ENCODE results near the gene POU2AF3.
"Not testable (repeated sequence)": the region's sequence is repeated elsewhere in the genome, so short reads cannot be mapped to it uniquely, and the experiment has no call there.

POU2AF3 gene, protein sequence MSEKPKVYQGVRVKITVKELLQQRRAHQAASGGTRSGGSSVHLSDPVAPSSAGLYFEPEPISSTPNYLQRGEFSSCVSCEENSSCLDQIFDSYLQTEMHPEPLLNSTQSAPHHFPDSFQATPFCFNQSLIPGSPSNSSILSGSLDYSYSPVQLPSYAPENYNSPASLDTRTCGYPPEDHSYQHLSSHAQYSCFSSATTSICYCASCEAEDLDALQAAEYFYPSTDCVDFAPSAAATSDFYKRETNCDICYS

GRCh38 chr11:111298413-111299100 is at the start of gene POU2AF3:
Gene POU2AF3, plus strand, starts transcription at chr11:111298546. Its CDS starts 36 bp downstream, at chr11:111298582.
- no peak for DNase-seq

GRCh38 chr11:111250936-111251335 is 47.4 kb upstream of the POU2AF3 start:
- no peak for DNase-seq

- DNase-seq: no peak
Observed at GRCh38 chr11:111253131-111253530, 45.2 kb upstream of the POU2AF3 start.

DNA sequence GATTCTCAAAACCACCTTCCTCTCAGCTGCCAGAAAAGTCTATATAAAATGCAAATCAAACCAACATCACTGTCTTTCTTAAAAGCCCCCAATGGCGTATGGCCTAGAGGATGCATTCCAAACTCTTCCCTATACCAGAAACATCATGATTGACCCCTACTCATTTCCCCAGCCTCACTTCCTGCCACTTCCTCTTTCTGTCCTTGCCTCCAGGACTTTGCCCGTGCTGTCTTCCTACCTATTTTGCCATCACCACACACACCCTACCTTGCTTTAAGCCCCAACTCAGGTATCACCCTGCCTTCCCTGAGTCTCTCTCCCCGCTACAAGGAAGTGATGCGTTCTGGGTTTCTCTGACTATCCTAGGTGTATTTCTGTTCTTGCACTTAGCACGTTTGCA is 44.7 kb upstream of the POU2AF3 start:
- no peak for DNase-seq

DNA sequence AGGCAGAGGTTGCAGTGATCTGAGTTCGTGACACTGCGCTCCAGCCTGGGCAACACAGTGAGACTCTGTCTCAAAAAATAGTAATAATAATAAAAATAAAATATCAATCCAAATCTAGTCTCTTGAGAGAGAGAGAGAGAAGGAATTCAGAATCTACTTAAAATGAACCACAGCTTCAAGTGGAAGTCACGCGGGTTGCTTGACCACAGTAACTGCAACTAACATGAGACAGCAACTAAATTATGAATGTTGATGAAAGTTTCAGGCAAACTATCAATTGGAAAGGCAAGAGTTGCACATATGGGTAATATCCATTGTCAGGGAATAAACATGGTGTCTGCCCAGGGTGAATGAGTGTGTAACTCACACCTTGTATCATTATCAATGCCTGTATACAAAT is 40.3 kb upstream of the POU2AF3 start:
- DNase-seq: no peak

DNA sequence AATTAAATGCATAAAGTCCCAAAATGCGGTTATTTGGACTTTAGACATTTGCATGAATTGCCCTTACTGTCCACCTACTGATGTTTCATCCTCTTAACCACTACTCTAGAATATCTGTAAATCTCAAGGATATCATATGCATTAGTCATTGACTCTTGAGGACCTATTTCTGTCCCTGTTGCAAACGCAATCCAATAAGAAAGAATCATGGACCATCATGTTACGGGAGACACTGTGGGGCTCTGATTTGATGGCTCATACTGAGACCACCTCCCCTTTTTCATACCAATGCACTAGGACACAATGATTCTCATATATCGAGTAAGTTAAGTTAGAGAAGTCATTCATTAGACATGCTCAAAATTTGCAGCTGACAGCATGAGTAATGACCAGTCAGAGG is 38.5 kb upstream of the POU2AF3 start:
- no peak for DNase-seq

- no peak for DNase-seq
Observed at GRCh38 chr11:111260811-111261210, 37.5 kb upstream of the POU2AF3 start.

DNA sequence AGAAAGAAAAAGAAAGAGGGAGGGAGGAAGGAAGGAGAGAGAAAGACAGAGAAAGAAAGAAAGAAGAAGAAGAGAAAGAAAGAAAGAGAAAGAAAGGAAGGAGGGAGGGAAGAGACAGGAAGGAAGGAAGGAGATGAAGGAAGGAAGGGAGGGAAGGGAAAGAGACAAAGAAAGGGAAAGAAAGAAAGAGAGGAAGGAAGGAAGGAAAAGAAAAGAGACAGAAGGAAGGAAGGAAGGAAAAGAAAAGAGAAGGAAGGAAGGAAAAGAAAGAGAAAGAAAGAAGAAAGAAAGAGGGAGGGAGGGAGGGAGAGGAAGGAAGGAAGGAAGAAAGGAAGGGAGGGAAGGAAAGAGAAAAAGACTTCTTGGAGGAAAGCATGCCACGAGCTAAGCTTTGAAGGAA is 33.7 kb upstream of the POU2AF3 start:
- no peak for DNase-seq

DNA sequence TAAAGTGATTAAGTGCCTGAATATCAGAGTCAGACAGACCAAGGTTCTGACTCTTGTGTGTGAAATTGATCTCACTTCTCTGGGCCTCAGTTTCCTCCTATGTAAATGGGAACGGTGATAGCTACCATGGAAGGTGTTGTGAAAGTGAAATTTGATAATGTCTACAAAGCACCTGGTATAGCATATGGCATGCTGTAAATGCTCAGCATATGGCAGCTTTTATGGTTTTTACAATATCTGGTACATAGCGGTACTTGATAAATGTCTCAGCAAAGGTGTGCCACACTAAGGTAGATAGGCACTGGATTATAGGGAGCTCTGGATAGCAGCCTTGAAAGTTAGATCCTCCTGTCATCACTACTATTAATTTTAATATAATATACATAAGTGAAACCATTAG is 32.9 kb upstream of the POU2AF3 start:
- no peak for DNase-seq

DNA sequence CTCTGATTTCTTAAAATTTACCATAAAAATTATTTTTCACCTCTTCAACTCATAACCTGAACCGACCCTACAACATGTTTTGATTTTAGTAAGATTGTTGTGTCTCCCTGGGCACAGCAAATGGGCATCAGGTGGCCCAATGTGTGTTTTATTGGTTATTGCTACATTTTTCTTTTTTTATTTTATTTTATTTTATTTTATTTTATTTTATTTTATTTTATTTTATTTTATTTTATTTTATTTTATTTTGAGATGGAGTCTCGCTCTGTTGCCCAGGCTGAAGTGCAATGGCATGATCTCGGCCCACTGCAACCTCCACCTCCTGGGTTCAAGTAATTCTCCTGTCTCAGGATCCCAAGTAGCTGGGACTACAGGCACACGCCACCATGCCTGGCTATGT is 30.0 kb upstream of the POU2AF3 start:
- DNase-seq: not testable (repeated sequence)

- DNase-seq: peak; percentile 12
Observed at GRCh38 chr11:111269146-111269868, 29.0 kb upstream of the POU2AF3 start.

DNA sequence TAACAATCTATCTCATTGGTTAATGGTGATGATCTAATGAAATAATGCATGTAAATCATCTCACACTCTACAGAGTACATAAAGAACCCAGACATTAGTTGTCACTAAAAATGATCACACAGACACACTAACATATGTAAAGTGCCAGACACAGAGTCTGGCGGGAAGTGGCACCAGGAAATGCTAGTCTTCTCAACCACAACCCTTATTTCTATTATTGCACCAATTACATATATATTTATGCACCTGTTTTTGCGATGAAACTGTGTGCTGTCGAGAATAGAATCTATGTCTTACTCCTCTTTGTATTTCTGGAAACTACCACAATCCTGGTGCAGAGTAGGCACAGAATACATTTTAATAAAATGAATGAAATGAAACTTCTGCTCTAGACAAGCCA is 25.9 kb upstream of the POU2AF3 start:
- no peak for DNase-seq

DNA sequence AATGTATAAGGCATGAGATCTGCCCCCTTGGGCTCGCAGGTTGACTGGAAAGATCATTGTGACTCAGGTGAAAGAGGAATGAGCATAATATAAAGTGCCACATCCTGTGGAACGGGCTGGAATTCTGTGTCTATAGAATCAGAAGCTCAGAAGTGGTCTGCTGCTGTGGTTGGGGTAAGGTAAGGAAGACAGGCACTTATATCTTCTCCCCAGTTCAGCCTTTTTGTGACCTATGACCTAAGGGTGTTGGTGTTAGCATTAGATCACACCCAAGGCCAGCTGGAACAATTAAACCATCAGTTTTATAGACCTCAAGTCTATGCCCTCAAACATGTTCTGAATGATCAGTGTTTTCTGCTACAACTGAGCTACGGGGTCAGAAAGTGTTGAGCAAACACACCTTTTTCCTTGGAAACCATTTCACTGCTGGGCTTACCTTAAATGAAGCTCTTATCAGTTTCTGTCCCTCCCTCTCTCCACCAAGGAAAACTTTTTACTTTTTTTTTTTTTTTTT is 15.7 kb upstream of the POU2AF3 start:
- no peak for DNase-seq

GRCh38 chr11:111283945-111284481 is 14.3 kb upstream of the POU2AF3 start:
- no peak for DNase-seq

DNA sequence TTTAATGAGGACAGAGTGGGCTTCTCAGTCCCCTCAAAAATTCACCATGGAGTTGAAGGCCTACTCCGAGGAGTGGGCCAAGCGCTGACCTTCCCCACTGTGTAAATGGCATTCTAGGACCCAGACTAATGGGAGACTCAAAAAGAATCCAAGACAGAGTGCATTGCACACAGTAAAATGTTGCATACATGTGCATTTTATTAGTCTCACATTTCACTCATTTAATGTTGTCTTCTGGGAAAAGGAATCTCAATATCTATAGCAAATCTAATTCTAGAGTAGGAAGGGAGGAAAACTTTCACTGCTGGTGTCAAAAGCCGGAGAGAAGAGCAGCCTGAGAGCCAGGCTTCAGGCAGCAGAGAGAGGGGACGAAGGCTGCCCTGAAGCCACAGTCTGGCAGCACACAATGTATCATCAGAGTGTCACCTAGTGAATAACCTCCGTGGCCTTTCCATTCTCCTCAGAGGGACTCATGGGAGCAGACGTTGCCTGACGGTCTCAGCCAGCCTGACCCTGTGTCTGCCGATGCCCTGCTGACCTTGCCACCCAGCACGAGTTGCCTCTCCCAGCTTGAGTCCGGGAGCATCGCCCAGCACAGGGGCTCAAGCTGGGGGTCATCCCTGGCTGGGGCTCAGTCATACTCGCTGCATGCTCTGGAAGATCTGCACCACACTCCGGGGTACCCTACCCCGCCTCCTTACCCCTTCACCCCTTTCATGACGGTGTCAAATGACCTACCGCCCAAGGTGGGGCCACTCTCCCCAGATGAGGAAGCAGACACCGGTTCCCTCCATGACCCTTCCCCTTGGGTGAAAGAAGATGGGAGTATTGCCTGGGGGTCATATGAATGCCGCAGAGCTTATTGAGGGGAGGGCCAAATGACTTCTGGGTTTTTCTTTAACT is 12.9 kb upstream of the POU2AF3 start:
- no peak for DNase-seq

DNA sequence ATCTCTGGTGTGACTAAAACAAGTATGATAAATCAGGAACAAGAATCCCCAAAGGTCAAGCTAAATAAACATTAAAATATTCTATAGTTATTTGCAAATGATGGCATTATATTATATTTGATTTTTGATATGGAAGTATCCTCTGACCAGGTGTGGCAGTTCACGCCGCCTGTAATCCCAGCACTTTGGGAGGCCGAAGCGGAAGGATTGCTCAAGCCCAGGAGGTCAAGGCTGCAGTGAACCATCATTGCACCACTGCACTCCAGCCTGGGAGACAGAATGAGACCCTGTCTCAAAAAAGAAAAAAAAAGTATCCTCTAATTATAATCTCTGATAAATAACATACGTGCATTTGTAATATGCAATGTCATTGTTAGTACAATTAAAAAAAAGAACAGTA is 6.6 kb upstream of the POU2AF3 start:
- no peak for DNase-seq

DNA sequence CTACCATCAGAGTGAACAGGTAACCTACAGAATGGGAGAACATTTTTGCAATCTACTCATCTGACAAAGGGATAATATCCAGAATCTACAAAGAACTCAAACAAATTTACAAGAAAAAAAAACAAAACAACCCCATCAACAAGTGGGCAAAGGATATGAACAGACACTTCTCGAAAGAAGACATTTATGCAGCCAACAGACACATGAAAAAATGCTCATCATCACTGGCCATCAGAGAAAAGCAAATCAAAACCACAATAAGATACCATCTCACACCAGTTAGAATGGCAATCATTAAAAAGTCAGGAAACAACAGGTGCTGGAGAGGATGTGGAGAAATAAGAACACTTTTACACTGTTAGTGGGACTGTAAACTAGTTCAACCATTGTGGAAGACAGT is 5.9 kb upstream of the POU2AF3 start:
- DNase-seq: not testable (repeated sequence)

DNA sequence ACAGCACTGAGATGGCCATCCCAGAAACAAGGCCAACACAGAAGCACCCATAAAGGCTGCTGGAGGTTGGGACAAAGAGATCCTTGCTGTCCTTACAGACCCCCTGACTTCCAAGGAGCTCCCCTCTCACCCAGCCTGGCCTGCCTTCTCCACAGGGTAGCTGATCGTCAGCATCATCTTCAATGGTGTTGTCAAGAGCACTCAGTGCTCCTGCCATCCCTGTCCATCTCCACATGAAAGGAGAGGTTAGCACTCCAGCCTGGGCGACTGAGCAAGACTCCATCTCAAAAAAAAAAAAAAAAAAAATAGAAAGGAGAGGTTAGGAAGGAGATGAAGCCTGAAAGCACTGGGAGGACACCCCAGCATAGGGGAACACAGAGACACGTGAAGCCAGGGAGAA is 2.1 kb upstream of the POU2AF3 start:
- no peak for DNase-seq

DNA sequence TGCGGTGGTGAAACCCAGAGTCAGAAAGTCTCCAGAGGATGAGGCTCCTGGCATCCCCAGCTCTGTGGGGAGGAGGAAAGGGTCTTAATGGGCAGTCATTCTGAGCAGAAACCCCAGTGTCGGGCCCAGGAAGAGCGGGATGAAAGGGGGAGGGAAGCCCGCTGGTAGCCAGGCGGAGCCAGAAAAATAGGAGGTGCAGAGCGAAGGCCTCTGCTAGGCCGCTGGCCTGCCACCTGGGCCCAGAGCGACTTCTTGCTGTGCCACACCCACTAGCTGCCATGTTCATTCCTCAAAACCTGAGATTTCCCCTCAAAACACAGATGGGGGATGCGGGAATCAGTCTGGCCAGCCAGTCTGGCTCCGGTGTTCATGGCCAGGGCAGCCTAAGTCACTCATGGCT is 650 bp upstream of the POU2AF3 start:
- DNase-seq: no peak

GRCh38 chr11:111299101-111300026 is 1.0 kb downstream of the POU2AF3 start:
- peak; percentile 76 for DNase-seq

DNA sequence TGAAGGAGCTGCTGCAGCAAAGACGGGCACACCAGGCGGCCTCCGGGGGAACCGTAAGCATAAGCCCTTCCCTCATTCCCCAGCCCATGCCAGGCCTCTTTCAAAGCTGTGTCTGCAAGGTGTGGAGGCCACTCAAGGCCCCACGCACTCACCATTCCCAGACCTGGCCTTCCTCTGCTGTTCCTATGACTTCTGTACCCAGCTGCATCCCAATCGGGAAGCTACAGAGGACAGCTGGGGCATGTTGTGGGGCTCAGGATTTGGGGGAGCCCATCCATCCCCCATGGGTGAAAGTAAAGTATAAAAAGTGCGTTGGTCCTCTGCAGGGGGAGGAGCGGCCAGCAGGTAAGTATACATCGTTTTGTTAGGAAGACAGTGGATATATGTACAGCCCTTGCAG is 2.2 kb downstream of the POU2AF3 start:
- no peak for DNase-seq

All from NCI-H146 (cell line).